ENCODE results near the gene ARPP21.

Gene ARPP21

DNA sequence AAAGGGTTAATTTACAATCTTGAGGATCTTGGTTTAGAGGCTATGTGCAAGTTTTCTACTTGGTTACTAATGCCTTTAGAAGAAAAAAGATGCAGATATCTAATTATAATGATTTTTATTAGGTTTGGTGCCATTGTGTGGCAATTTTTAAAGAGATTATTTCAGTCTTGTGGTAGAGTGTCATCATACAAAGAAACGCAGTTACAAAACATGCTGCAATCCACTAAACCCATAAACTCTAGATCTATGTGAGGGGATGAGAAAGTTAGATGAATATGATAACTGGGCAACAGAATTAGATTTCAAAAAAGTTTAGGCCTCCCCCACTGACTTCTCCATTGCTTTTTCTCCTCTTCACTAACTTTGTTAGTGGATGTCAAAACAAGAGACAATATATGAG lies 106.0 kb downstream of the ARPP21 start:
- H3K4me3 ChIP-seq (replicated peaks in 1 of 2; ENCODE audit: low read depth in 2 of 2, low read length in 2 of 2) = no peak overlapping the region
- no peak for TF ChIP-seq CTCF (IDR thresholded peaks at IDR 0.05; ENCODE audit: low read depth, low read length)

DNA sequence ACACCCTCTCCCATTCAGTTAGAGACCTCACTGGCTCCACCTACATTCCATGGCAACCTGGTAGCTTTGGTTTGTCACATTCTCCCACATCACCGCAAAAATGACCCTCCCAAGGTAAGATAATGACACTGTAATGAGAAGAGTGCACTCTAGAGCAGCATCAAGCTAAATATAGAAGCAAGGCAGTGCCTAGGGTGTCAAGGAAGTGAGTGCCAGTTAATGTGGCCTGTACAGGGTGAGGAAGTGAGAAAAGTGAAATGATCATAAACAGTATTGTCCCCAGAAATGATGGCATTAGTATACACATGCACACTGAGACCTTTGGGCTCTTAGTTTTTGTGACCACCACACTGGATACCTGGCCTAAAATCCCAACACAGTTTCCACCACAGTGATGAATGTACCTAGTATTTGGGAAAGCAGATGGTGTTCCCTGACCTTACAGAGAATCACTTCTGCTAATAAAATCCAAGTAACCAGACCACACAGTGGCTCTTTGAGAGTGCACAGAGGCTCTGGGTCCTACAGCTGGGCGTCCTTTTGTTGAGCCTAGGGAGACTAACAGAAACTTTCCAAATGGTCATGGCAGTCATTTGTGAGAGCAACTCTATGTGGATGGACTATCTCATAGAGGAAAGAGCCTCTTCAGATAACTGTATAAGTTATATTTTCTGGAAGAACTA lies 106.6 kb downstream of the ARPP21 start:
- TF ChIP-seq CTCF (IDR thresholded peaks at IDR 0.05; ENCODE audit: low read depth, low read length) = no peak
- H3K4me3 ChIP-seq (replicated peaks in 1 of 2; ENCODE audit: low read depth in 2 of 2, low read length in 2 of 2) = no peak overlapping the region

More for the DNA sequence above, 106.0 kb downstream of the ARPP21 start:
- DNase-seq (ENCODE audit: low read depth in 2 of 2) = no peak

DNA sequence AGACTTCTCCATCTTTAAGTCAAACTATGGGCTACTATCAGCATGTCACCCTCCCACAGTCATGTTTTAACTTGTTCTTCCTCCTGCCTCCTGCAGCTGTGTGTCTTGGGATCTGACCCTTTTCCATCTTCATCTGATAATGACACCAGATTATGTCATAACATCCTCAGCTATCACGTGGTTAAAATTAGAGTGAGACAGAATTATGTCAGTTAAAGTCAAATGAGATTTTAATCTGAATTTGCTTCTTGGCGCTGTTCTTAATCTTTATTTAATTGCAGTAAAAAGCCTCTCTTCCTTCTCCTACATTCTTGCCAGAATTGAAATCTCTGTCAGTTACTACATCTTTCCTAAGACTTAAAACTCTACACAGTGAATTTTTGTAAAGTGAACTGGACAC lies 107.2 kb downstream of the ARPP21 start:
- DNase-seq (ENCODE audit: low read depth in 2 of 2) = no peak
- TF ChIP-seq CTCF (IDR thresholded peaks at IDR 0.05; ENCODE audit: low read depth, low read length) = no peak
- no peak overlapping the region for H3K4me3 ChIP-seq (replicated peaks in 1 of 2; ENCODE audit: low read depth in 2 of 2, low read length in 2 of 2)

More for the DNA sequence above, 106.6 kb downstream of the ARPP21 start:
- DNase-seq (ENCODE audit: low read depth in 2 of 2) = no peak

GRCh38 chr3:35748144-35748543 lies 108.8 kb downstream of the ARPP21 start:
- no peak overlapping the region for H3K4me3 ChIP-seq (replicated peaks in 1 of 2; ENCODE audit: low read depth in 2 of 2, low read length in 2 of 2)
- no peak for TF ChIP-seq CTCF (IDR thresholded peaks at IDR 0.05; ENCODE audit: low read depth, low read length)
- DNase-seq (ENCODE audit: low read depth in 2 of 2) = no peak

GRCh38 chr3:35751207-35751606 lies 111.9 kb downstream of the ARPP21 start:
- no peak overlapping the region for H3K4me3 ChIP-seq (replicated peaks in 1 of 2; ENCODE audit: low read depth in 2 of 2, low read length in 2 of 2)
- TF ChIP-seq CTCF (IDR thresholded peaks at IDR 0.05; ENCODE audit: low read depth, low read length) = no peak
- DNase-seq (ENCODE audit: low read depth in 2 of 2) = no peak

- no peak overlapping the region for H3K4me3 ChIP-seq (replicated peaks in 1 of 2; ENCODE audit: low read depth in 2 of 2, low read length in 2 of 2)
- DNase-seq (ENCODE audit: low read depth in 2 of 2) = no peak
- no peak for TF ChIP-seq CTCF (IDR thresholded peaks at IDR 0.05; ENCODE audit: low read depth, low read length)
Measured at GRCh38 chr3:35757991-35758757, 118.8 kb downstream of the ARPP21 start.
